ENCODE data around the gene EIF2D. TPM values are rescaled to one million over a fixed set of nuclear protein-coding genes. Genes with fewer than 3 reads are reported as not detected.

Gene EIF2D
- polyA plus RNA-seq, 3 donors: 16.4 to 31.6 (median 16.8) TPM

- H3K4me3 ChIP-seq (replicated peaks in 1 of 3; ENCODE audit: low read depth in 2 of 3, low read length in 3 of 3): no peak overlapping the region
- no peak for DNase-seq
- no peak overlapping the region for H3K4me2 ChIP-seq (replicated peaks; ENCODE audit: extremely low read depth, low read length, poor library complexity, severe bottlenecking)
Observed at GRCh38 chr1:206554701-206555472, 57.4 kb downstream of the EIF2D start.

DNA sequence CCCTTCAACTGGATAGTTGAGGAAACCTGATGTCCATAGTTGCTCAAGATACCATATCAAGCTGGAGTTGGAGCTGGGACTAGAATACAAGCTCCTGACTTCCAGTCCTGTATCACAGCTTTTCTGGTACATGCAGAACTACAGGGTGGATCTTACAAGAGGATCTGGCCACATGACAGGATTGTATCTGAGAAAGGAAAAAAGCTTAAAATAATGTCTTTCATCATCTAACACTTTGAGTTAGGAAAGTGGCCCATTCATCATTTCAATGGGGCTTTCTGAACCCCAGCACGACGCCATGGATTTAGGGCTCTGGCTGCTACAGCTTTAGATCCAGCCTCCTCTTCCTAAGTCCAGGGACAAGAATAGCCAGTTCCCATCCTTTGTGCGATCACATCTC, 58.1 kb downstream of the EIF2D start:
- WGBS (ENCODE audit: insufficient coverage): 100% methylated on average over 2 of the region's 3 CpGs
- Histone ChIP-seq H3K4me1 (ENCODE audit: control insufficient read depth in 1 of 2, insufficient read depth in 2 of 2, low read length in 2 of 2) (peaks cover 22 to 27% of the 10 kb centered on the region in 2 donors), H3K4me3 (replicated peaks in 1 of 3; ENCODE audit: low read depth in 2 of 3, low read length in 3 of 3) (no peak overlapping the region), H3K27ac (ENCODE audit: low read depth in 1 of 2, low read length in 2 of 2) (no peak overlapping the region), H4K20me1 (ENCODE audit: insufficient read depth, low read length) (peaks cover 6% of the 10 kb centered on the region), H3K27me3 (ENCODE audit: control insufficient read depth in 2 of 2, insufficient read depth in 2 of 2, low read length in 2 of 2) (no peaks in the 10 kb centered on the region), H2AFZ (ENCODE audit: insufficient read depth, low read depth, low read length, poor library complexity, severe bottlenecking) (no peak overlapping the region), H3K9me3 (replicated peaks in 1 of 2; ENCODE audit: control insufficient read depth in 1 of 2, insufficient read depth in 1 of 2, low read length in 2 of 2) (no peaks in the 10 kb centered on the region), H3K9ac (ENCODE audit: insufficient read depth, low read length, poor library complexity, severe bottlenecking) (no peak overlapping the region), H3K79me2 (ENCODE audit: insufficient read depth, low read length) (peaks cover 28% of the 10 kb centered on the region), H3K36me3 (replicated peaks in 1 of 2; ENCODE audit: control insufficient read depth in 1 of 2, insufficient read depth in 2 of 2, low read length in 2 of 2) (no peaks in the 10 kb centered on the region), H3K4me2 (replicated peaks; ENCODE audit: extremely low read depth, low read length, poor library complexity, severe bottlenecking) (no peak overlapping the region)
- Mint-ChIP-seq H3K4me1 (peaks cover 35% of the 10 kb centered on the region), H3K4me3 (no peak overlapping the region), H3K27ac (no peak overlapping the region), H3K27me3 (ENCODE audit: low read depth in 3 of 3) (peaks cover 1 to 5% (median 2%) of the 10 kb centered on the region in 3 donors), H3K36me3 (peaks cover 5 to 9% of the 10 kb centered on the region in 2 donors), H3K9me3 (peaks cover 0 to 3% (median 0%) of the 10 kb centered on the region in 7 donors)
- TF ChIP-seq CTCF (IDR thresholded peaks at IDR 0.05): no peak
- intact Hi-C loops (cut with micrococcal nuclease): no loop called here
- DNase-seq: no peak

More at GRCh38 chr1:206554701-206555472, 57.4 kb downstream of the EIF2D start:
- Mint-ChIP-seq H3K4me3 (no peak overlapping the region), H3K9me3 (peaks cover 0 to 3% (median 0%) of the 10 kb centered on the region in 7 donors), H3K27ac (no peak overlapping the region), H3K27me3 (ENCODE audit: low read depth in 3 of 3) (peaks cover 1 to 5% (median 2%) of the 10 kb centered on the region in 3 donors), H3K36me3 (peaks cover 12 to 15% of the 10 kb centered on the region in 2 donors), H3K4me1 (peaks cover 42% of the 10 kb centered on the region)
- intact Hi-C loops (cut with micrococcal nuclease): no loop called here
- H3K4me1 ChIP-seq (ENCODE audit: control insufficient read depth in 1 of 2, insufficient read depth in 2 of 2, low read length in 2 of 2): peaks cover 29 to 34% of the 10 kb centered on the region in 2 donors
- H3K27ac ChIP-seq (ENCODE audit: low read depth in 1 of 2, low read length in 2 of 2): no peak overlapping the region
- no peak overlapping the region for H3K9ac ChIP-seq (ENCODE audit: insufficient read depth, low read length, poor library complexity, severe bottlenecking)
- H2AFZ ChIP-seq (ENCODE audit: insufficient read depth, low read depth, low read length, poor library complexity, severe bottlenecking): no peak overlapping the region
- TF ChIP-seq CTCF (IDR thresholded peaks at IDR 0.05): no peak
- H4K20me1 ChIP-seq (ENCODE audit: insufficient read depth, low read length): peaks cover 13% of the 10 kb centered on the region
- H3K79me2 ChIP-seq (ENCODE audit: insufficient read depth, low read length): peaks cover 35% of the 10 kb centered on the region
- 100% methylated on average over 1 of the region's 1 CpG for whole genome bisulfite sequencing (ENCODE audit: insufficient coverage)
- peaks cover 1 to 6% of the 10 kb centered on the region in 2 donors for H3K36me3 ChIP-seq (replicated peaks in 1 of 2; ENCODE audit: control insufficient read depth in 1 of 2, insufficient read depth in 2 of 2, low read length in 2 of 2)
- H3K9me3 ChIP-seq (replicated peaks in 1 of 2; ENCODE audit: control insufficient read depth in 1 of 2, insufficient read depth in 1 of 2, low read length in 2 of 2): no peaks in the 10 kb centered on the region
- H3K27me3 ChIP-seq (ENCODE audit: control insufficient read depth in 2 of 2, insufficient read depth in 2 of 2, low read length in 2 of 2): no peaks in the 10 kb centered on the region
